GM12878 (cell line): ENCODE results near the gene MYRF. TPM values are rescaled to one million over a fixed set of nuclear protein-coding genes. Genes with fewer than 3 reads are reported as not detected.

Source experiments
- ATAC-seq: fragments of 200-7000 bp; cut with Tn5 transposase; 3 replicates; pipeline ENCODE4 v1.9.1; 2020; ENCODE audit warnings: mild to moderate bottlenecking, moderate library complexity
- BruUV-seq: library from RNA; stranded (reverse); fragments of 400-500 nt; replicated peaks from 2 replicates; lab custom pipeline; 2021; lab: Mats Ljungman, UMichigan
- CTCF ChIA-PET: fragments of 300-600 bp; sonication (Branson Sonifier 250); formaldehyde crosslinking; extraction: SDS; loops from one replicate; lab custom pipeline; 2021; ENCODE audit warnings: inconsistent platforms; lab: Yijun Ruan, JAX
- POLR2A ChIA-PET: fragments of 350-600 bp; formaldehyde crosslinking; extraction: SDS; loops from one replicate; lab custom pipeline; 2021; ENCODE audit warnings: inconsistent platforms; lab: Charles Lee
- RAD21 ChIA-PET: fragments of 300-600 bp; sonication (Branson Sonifier 250); formaldehyde crosslinking; loops from one replicate; lab custom pipeline; 2023; ENCODE audit warnings: antibody characterized with exemption; ENCODE audit not compliant: unreplicated experiment; lab: Charles Lee
- SMC1A ChIA-PET: fragments of 300-600 bp; sonication (Branson Sonifier 250); formaldehyde crosslinking; loops from one replicate; lab custom pipeline; 2023; ENCODE audit not compliant: unreplicated experiment, uncharacterized antibody; lab: Charles Lee
- DNase-seq: peaks from one replicate; pipeline ENCODE4 v3.0.0-alpha.2; 2011; ENCODE audit warnings: low read depth, low spot score
- FAIRE-seq: peaks from 3 replicates; lab custom pipeline; 2011; peaks lifted over from hg19 to GRCh38; lab: Jason Lieb, UNC
- H2AFZ ChIP-seq: 2 replicates; pipeline ENCODE4 v1.6.0; 2011; ENCODE audit warnings: low read depth, low read length, control low read depth; ENCODE audit not compliant: control insufficient read depth
- H3K27ac ChIP-seq: 2 replicates; pipeline ENCODE4 v1.5.1; 2011; ENCODE audit warnings: control low read depth; ENCODE audit not compliant: control insufficient read depth, insufficient read depth
- H3K27me3 ChIP-seq, 2 experiments: replicated peaks in 1 of 2; 2 replicates each; pipeline versions ENCODE4 v1.6.0 to v1.6.1; 2011; ENCODE audit warnings: low read length in 1 of 2; ENCODE audit not compliant: control insufficient read depth in 2 of 2, insufficient read depth in 2 of 2
- H3K36me3 ChIP-seq, 2 experiments: 2 replicates each; pipeline ENCODE4 v1.5.1; 2011; ENCODE audit warnings: low read length in 1 of 2; ENCODE audit not compliant: control insufficient read depth in 2 of 2, insufficient read depth in 2 of 2
- H3K4me1 ChIP-seq: 2 replicates; pipeline ENCODE4 v1.6.1; 2011; ENCODE audit warnings: mild to moderate bottlenecking, low read length, moderate library complexity, mixed read lengths; ENCODE audit not compliant: control insufficient read depth, insufficient read depth
- H3K4me2 ChIP-seq: 2 replicates; pipeline ENCODE4 v1.6.0; 2011; ENCODE audit warnings: control low read depth; ENCODE audit not compliant: control insufficient read depth, insufficient read depth
- H3K4me3 ChIP-seq: fragments of 200-600 bp; sonication (generic); 2 replicates; pipeline ENCODE4 v1.5.1; 2016
- H3K79me2 ChIP-seq: 2 replicates; pipeline ENCODE4 v1.6.0; 2011; ENCODE audit warnings: low read length; ENCODE audit not compliant: control insufficient read depth, insufficient read depth
- H3K9ac ChIP-seq: 2 replicates; pipeline ENCODE4 v1.8.0; 2011; ENCODE audit warnings: low read length, control low read depth, mixed read lengths; ENCODE audit not compliant: control insufficient read depth, insufficient read depth
- H3K9me3 ChIP-seq: replicated peaks from 3 replicates; pipeline ENCODE4 v1.5.1; 2011; ENCODE audit warnings: mild to moderate bottlenecking, low read length; ENCODE audit not compliant: control insufficient read depth, insufficient read depth
- H4K20me1 ChIP-seq: 2 replicates; pipeline ENCODE4 v1.6.0; 2011; ENCODE audit not compliant: control insufficient read depth, insufficient read depth
- BCL3 ChIP-seq: IDR thresholded peaks from 2 replicates; pipeline ENCODE4 v1.6.1; 2011; ENCODE audit warnings: borderline replicate concordance, low read depth, mild to moderate bottlenecking, moderate library complexity, low read length; ENCODE audit not compliant: insufficient read depth, poor library complexity, severe bottlenecking
- BMI1 ChIP-seq: fragments of 450-650 bp; IDR thresholded peaks from 2 replicates; pipeline ENCODE4 v1.6.1; 2016; ENCODE audit warnings: mild to moderate bottlenecking, moderate library complexity, borderline replicate concordance
- BRCA1 ChIP-seq: IDR thresholded peaks from 2 replicates; pipeline ENCODE4 v1.6.1; 2011; ENCODE audit warnings: low read depth, low read length, improper control_type of control experiment
- CHD1 ChIP-seq: IDR thresholded peaks from 2 replicates; pipeline ENCODE4 v1.6.1; 2012; ENCODE audit warnings: low read depth, low read length, improper control_type of control experiment
- DPF2 ChIP-seq: fragments of 450-650 bp; IDR thresholded peaks from 2 replicates; pipeline ENCODE4 v1.6.1; 2017; ENCODE audit warnings: mild to moderate bottlenecking
- EZH2 ChIP-seq: IDR thresholded peaks from 2 replicates; pipeline ENCODE4 v1.6.1; 2012; ENCODE audit warnings: low read depth, mild to moderate bottlenecking, control low read depth, inconsistent platforms, low read length, borderline replicate concordance; ENCODE audit not compliant: control insufficient read depth
- KAT2A ChIP-seq: conservative IDR thresholded peaks from 2 replicates; pipeline ENCODE4 v1.6.1; 2011; ENCODE audit warnings: low read depth, low read length; ENCODE audit not compliant: control insufficient read depth
- KDM1A ChIP-seq: fragments of 200-600 bp; sonication (generic); IDR thresholded peaks from 2 replicates; pipeline ENCODE4 v1.6.1; 2016; ENCODE audit warnings: borderline replicate concordance
- MEF2B ChIP-seq: fragments of 450-650 bp; IDR thresholded peaks from 2 replicates; pipeline ENCODE4 v1.6.1; 2018; ENCODE audit warnings: mild to moderate bottlenecking, moderate library complexity; ENCODE audit not compliant: partially characterized antibody, poor library complexity, severe bottlenecking
- MTA2 ChIP-seq: fragments of 450-650 bp; IDR thresholded peaks from 2 replicates; pipeline ENCODE4 v1.6.1; 2016; ENCODE audit warnings: low read depth, mild to moderate bottlenecking, moderate library complexity
- PAX8 ChIP-seq: fragments of 450-650 bp; IDR thresholded peaks from 2 replicates; pipeline ENCODE4 v1.6.1; 2017; ENCODE audit warnings: mild to moderate bottlenecking, moderate library complexity
- RELB ChIP-seq: fragments of 450-650 bp; IDR thresholded peaks from 2 replicates; pipeline ENCODE4 v1.6.1; 2017; ENCODE audit warnings: low read depth, mild to moderate bottlenecking, moderate library complexity
- SMAD1 ChIP-seq: fragments of 450-650 bp; IDR thresholded peaks from 2 replicates; pipeline ENCODE4 v1.6.1; 2018; ENCODE audit warnings: mild to moderate bottlenecking, low read depth; ENCODE audit not compliant: partially characterized antibody
- TARDBP ChIP-seq: IDR thresholded peaks from 2 replicates; pipeline ENCODE4 v1.6.1; 2016; ENCODE audit warnings: borderline replicate concordance
- WGBS: methylation state at CpG from one replicate; pipeline ENCODE4 v1.1.6; 2016; ENCODE audit warnings: low lambda C conversion rate; ENCODE audit not compliant: insufficient replicate concordance, insufficient coverage; ENCODE audit errors: missing lambda C conversion rate; 5-methylcytosine and 5-hydroxymethylcytosine counted together
- in situ Hi-C: fragments of 300-500 bp; cut with MboI; formaldehyde crosslinking; loops from 9 replicates; pipeline ENCODE4 v1.14.3; 2018; ENCODE audit warnings: mixed read lengths
- intact Hi-C: fragments of 100-400 bp; cut with micrococcal nuclease; formaldehyde crosslinking; loops from one replicate; pipeline ENCODE4 v1.14.2; 2022; ENCODE audit not compliant: unreplicated experiment
- polyA plus RNA-seq, 11 experiments: library from polyadenylated mRNA; depleted of rRNA in 4 of 11; unstranded in 6 of 11; stranded (reverse) in 5 of 11; fragments of >200 nt; fragmentation: Nextera tagmentation in 4 of 11; fragmentation: Illumina TruSeq in 1 of 11; extraction: Ambion mirVana in 4 of 11; extraction: Trizol in 1 of 11; gene quantifications; 1 replicate in 1 of 11; 2 replicates in 10 of 11; pipeline versions ENCODE4 v1.2.1 to v1.2.3, GENCODE V29; 2011 to 2016; ENCODE audit warnings: inconsistent platforms in 2 of 11, missing spikeins in 2 of 11, low read depth in 1 of 11
- total RNA-seq, 4 experiments: library from RNA; depleted of rRNA in 3 of 4; stranded (reverse); fragments of >200 nt in 3 of 4; fragmentation: Illumina TruSeq in 1 of 4; extraction: Trizol in 1 of 4; gene quantifications; 2 replicates each; pipeline versions ENCODE4 v1.2.1 to v1.2.3, GENCODE V29; 2013 to 2021

Gene MYRF
- total and polyA plus RNA-seq, 10 of the 15 experiments (the other 5 are each of a cell fraction or from before 2014, with no cell fraction given): 0.27 to 15.6 (median 0.89) TPM

GRCh38 chr11:61713906-61714305 lies 38.5 kb upstream of the MYRF start:
- H3K9me3 ChIP-seq: no peaks in the 10 kb centered on the region
- H3K36me3 ChIP-seq: no peaks in the 10 kb centered on the region
- DNase-seq: no peak
- no peak overlapping the region for H3K27ac ChIP-seq
- peaks cover 2 to 3% of the 10 kb centered on the region in 2 experiments; a peak in 3 of 4 replicates for H3K27me3 ChIP-seq
- intact Hi-C loops: no loop called here
- ChIA-PET POLR2A (no interaction called here), SMC1A (no interaction called here), CTCF (interaction anchor here (1.3 kb wide), 1 partner anchor 20 kb away, joined by 3 read pairs; no protein-coding TSS in a partner anchor), RAD21 (no interaction called here)
- H3K4me2 ChIP-seq: no peak overlapping the region
- no peak for TF ChIP-seq EZH2
- no peak for TF ChIP-seq KAT2A
- no peak for TF ChIP-seq SMAD1
- TF ChIP-seq PAX8: no peak
- TF ChIP-seq TARDBP: no peak
- TF ChIP-seq BMI1: no peak
- TF ChIP-seq BRCA1: no peak
- no peak for TF ChIP-seq CHD1
- no peak for TF ChIP-seq KDM1A
- no peak for TF ChIP-seq BCL3
- no peak for TF ChIP-seq DPF2
- no peak for TF ChIP-seq RELB
- TF ChIP-seq MTA2: no peak
- no peak for TF ChIP-seq MEF2B
- WGBS: 3% methylated on average over 5 of the region's 5 CpGs
- no peak overlapping the region for H2AFZ ChIP-seq
- no peaks in the 10 kb centered on the region for H3K79me2 ChIP-seq
- no peak overlapping the region for H3K4me3 ChIP-seq
- H3K9ac ChIP-seq: no peak overlapping the region
- no peak for FAIRE-seq
- no TSS peak for BruUV-seq
- no peaks in the 10 kb centered on the region for H4K20me1 ChIP-seq
- no peak; the same call in 2 of the 3 replicates for ATAC-seq
- H3K4me1 ChIP-seq: no peaks in the 10 kb centered on the region
- in situ Hi-C loops: no loop called here
